GM19468 (cell line): ENCODE data around the gene PC.
"Not testable (repeated sequence)": the region's sequence is repeated elsewhere in the genome, so short reads cannot be mapped to it uniquely, and the experiment has no call there.

Experiments
- ATAC-seq: cut with Tn5 transposase; IDR thresholded peaks from one replicate; pipeline ENCODE4 v1.9.1; 2021; ENCODE audit warnings: mild to moderate bottlenecking, moderate library complexity, moderate number of reproducible peaks; ENCODE audit not compliant: unreplicated experiment; ENCODE audit errors: extremely low read depth

The PC gene

GRCh38 chr11:66958232-66958955, at the start of gene PC:
PC (minus strand) TSS chr11:66958383; CDS start chr11:66872159, 86,224 bp downstream.
- peak; percentile 73 for ATAC-seq

GRCh38 chr11:67007126-67007525, 48.9 kb upstream of the PC start:
- no peak for ATAC-seq

- no peak for ATAC-seq
Measured at GRCh38 chr11:67006029-67006884, 48.1 kb upstream of the PC start.

GRCh38 chr11:67005200-67005599, 47.0 kb upstream of the PC start:
- ATAC-seq = not testable (repeated sequence)

- ATAC-seq = no peak
Measured at GRCh38 chr11:67002921-67003411, 44.8 kb upstream of the PC start.

GRCh38 chr11:67002297-67002913, 44.2 kb upstream of the PC start:
- ATAC-seq = no peak

GRCh38 chr11:67001332-67001731, 43.1 kb upstream of the PC start:
- ATAC-seq = no peak

GRCh38 chr11:66999555-66999954, 41.4 kb upstream of the PC start:
- no peak for ATAC-seq

GRCh38 chr11:66996609-66997273, 38.6 kb upstream of the PC start:
- no peak for ATAC-seq

GRCh38 chr11:66992041-66992440, 33.9 kb upstream of the PC start:
- no peak for ATAC-seq

GRCh38 chr11:66989360-66989759, 31.2 kb upstream of the PC start:
- ATAC-seq = not testable (repeated sequence)

- not testable (repeated sequence) for ATAC-seq
Measured at GRCh38 chr11:66988741-66989140, 30.6 kb upstream of the PC start.

GRCh38 chr11:66987924-66988637, 29.9 kb upstream of the PC start:
- ATAC-seq = no peak

- ATAC-seq = no peak
Measured at GRCh38 chr11:66987158-66987620, 29.0 kb upstream of the PC start.

- no peak for ATAC-seq
Measured at GRCh38 chr11:66986178-66986545, 28.0 kb upstream of the PC start.

- ATAC-seq = no peak
Measured at GRCh38 chr11:66985508-66986177, 27.5 kb upstream of the PC start.

- ATAC-seq = no peak
Measured at GRCh38 chr11:66983275-66983924, 25.2 kb upstream of the PC start.

- no peak for ATAC-seq
Measured at GRCh38 chr11:66981976-66982578, 23.9 kb upstream of the PC start.
